SK-N-SH (cell line): Measurements from ENCODE around the gene SLC8A1. TPM values are rescaled to one million over a fixed set of nuclear protein-coding genes. Genes with fewer than 3 reads are reported as not detected.
A peak's percentile ranks its signal among the peaks of the same experiment; 100 is the strongest.

Experiments used
- CTCF ChIA-PET: fragments of 300-600, 350-600 bp; formaldehyde crosslinking; extraction: SDS; loops from one replicate; lab custom pipeline; 2021; lab: Yijun Ruan, JAX
- POLR2A ChIA-PET: fragments of 350-600 bp; sonication (Branson Sonifier 250); formaldehyde crosslinking; extraction: SDS; loops from one replicate; lab custom pipeline; 2020; ENCODE audit warnings: antibody characterized with exemption, inconsistent platforms; lab: Yijun Ruan, JAX
- DNase-seq: peaks from one replicate; pipeline ENCODE4 v3.0.0; 2012
- H2AFZ ChIP-seq: fragments of 200-600 bp; sonication (generic); 2 replicates; pipeline ENCODE4 v1.8.1; 2016; ENCODE audit warnings: antibody characterized with exemption, mild to moderate bottlenecking, low read depth
- H3F3A ChIP-seq: fragments of 200-600 bp; sonication (generic); replicated peaks from 2 replicates; pipeline ENCODE3; 2016; ENCODE audit warnings: antibody characterized with exemption, mild to moderate bottlenecking; ENCODE audit not compliant: insufficient read depth
- H3K27ac ChIP-seq, 2 experiments: fragments of 200-500 bp in 1 of 2; fragments of 200-600 bp in 1 of 2; sonication (Bioruptor generic) in 1 of 2; sonication (generic), shearing (Covaris generic) in 1 of 2; 2 replicates each; pipeline versions ENCODE4 v1.5.1 to v1.6.1; 2014 to 2016; ENCODE audit warnings: low read depth in 2 of 2, inconsistent platforms in 1 of 2, low read length in 1 of 2, mild to moderate bottlenecking in 1 of 2, mixed read lengths in 1 of 2
- H3K27me3 ChIP-seq: fragments of 200-600 bp; sonication (generic), shearing (Covaris generic); 2 replicates; pipeline ENCODE4 v1.6.1; 2016; ENCODE audit warnings: mixed run types; ENCODE audit not compliant: insufficient read depth
- H3K36me3 ChIP-seq, 2 experiments: fragments of 200-500 bp in 1 of 2; fragments of 200-600 bp in 1 of 2; sonication (Bioruptor generic) in 1 of 2; sonication (generic) in 1 of 2; replicated peaks in 1 of 2; 2 replicates each; pipeline versions ENCODE3 to v1.5.1; 2014 to 2016; ENCODE audit warnings: low read length in 1 of 2, mild to moderate bottlenecking in 1 of 2; ENCODE audit not compliant: insufficient read depth in 2 of 2, control insufficient read depth in 1 of 2
- H3K4me1 ChIP-seq, 2 experiments: fragments of 200-500 bp in 1 of 2; fragments of 200-600 bp in 1 of 2; sonication (Bioruptor generic) in 1 of 2; sonication (generic), shearing (Covaris generic) in 1 of 2; 2 replicates each; pipeline versions ENCODE4 v1.5.1 to v1.6.1; 2014 to 2016; ENCODE audit warnings: low read depth in 1 of 2, low read length in 1 of 2, mixed run types in 1 of 2; ENCODE audit not compliant: insufficient read depth in 2 of 2, control insufficient read depth in 1 of 2
- H3K4me2 ChIP-seq: fragments of 200-600 bp; sonication (generic), shearing (Covaris generic); 2 replicates; pipeline ENCODE4 v1.6.1; 2017; ENCODE audit warnings: mixed run types
- H3K4me3 ChIP-seq, 2 experiments: fragments of 200-500 bp in 1 of 2; fragments of 200-600 bp in 1 of 2; sonication (Bioruptor generic) in 1 of 2; sonication (generic), shearing (Covaris generic) in 1 of 2; 2 replicates each; pipeline versions ENCODE4 v1.5.1 to v1.8.1; 2014 to 2016; ENCODE audit warnings: low read depth in 2 of 2, inconsistent platforms in 1 of 2, low read length in 1 of 2, mild to moderate bottlenecking in 1 of 2, mixed read lengths in 1 of 2, moderate library complexity in 1 of 2
- H3K79me2 ChIP-seq: fragments of 200-600 bp; sonication (generic); 2 replicates; pipeline ENCODE4 v1.8.1; 2017; ENCODE audit warnings: mild to moderate bottlenecking; ENCODE audit not compliant: insufficient read depth
- H3K9ac ChIP-seq: fragments of 200-600 bp; sonication (generic); 2 replicates; pipeline ENCODE4 v1.6.1; 2017; ENCODE audit warnings: mixed run types
- H3K9me2 ChIP-seq: fragments of 200-600 bp; sonication (generic); 2 replicates; pipeline ENCODE4 v1.6.1; 2017; ENCODE audit warnings: mixed run types
- H3K9me3 ChIP-seq: fragments of 200-600 bp; sonication (generic); 2 replicates; pipeline ENCODE4 v1.6.1; 2017; ENCODE audit warnings: mixed run types, mild to moderate bottlenecking, moderate library complexity
- H4K20me1 ChIP-seq: fragments of 200-600 bp; sonication (generic); 2 replicates; pipeline ENCODE4 v1.6.1; 2017; ENCODE audit warnings: mild to moderate bottlenecking, mixed run types; ENCODE audit not compliant: insufficient read depth
- EZH2phosphoT487 ChIP-seq: fragments of 200-600 bp; sonication (generic); IDR thresholded peaks from 2 replicates; pipeline ENCODE4 v1.6.1; 2017; ENCODE audit warnings: low read depth, mixed run types, mild to moderate bottlenecking, antibody characterized with exemption, moderate library complexity, borderline replicate concordance
- FOSL2 ChIP-seq: IDR thresholded peaks from 2 replicates; pipeline ENCODE4 v1.4.0; 2012; ENCODE audit warnings: low read depth, mild to moderate bottlenecking, moderate library complexity, borderline replicate concordance
- FOXM1 ChIP-seq: IDR thresholded peaks from 2 replicates; pipeline ENCODE4 v1.4.0; 2012; ENCODE audit warnings: low read depth, mild to moderate bottlenecking
- JUND ChIP-seq: IDR thresholded peaks from 2 replicates; pipeline ENCODE4 v1.4.0; 2012
- MEF2A ChIP-seq: IDR thresholded peaks from 2 replicates; pipeline ENCODE4 v1.4.0; 2012; ENCODE audit warnings: low read depth, borderline replicate concordance
- MXI1 ChIP-seq: IDR thresholded peaks from 2 replicates; pipeline ENCODE4 v1.6.1; 2012; ENCODE audit warnings: mild to moderate bottlenecking, low read depth, low read length, improper control_type of control experiment
- NFIC ChIP-seq: IDR thresholded peaks from 2 replicates; pipeline ENCODE4 v1.4.0; 2012; ENCODE audit warnings: borderline replicate concordance
- POLR2AphosphoS5 ChIP-seq: IDR thresholded peaks from 2 replicates; pipeline ENCODE4 v1.6.1; 2012; ENCODE audit warnings: low read depth, low read length
- TAF1 ChIP-seq: IDR thresholded peaks from 2 replicates; pipeline ENCODE4 v1.6.1; 2012; ENCODE audit warnings: low read depth, mild to moderate bottlenecking, low read length, moderate library complexity, borderline replicate concordance
- TCF12 ChIP-seq: IDR thresholded peaks from 2 replicates; pipeline ENCODE4 v1.4.0; 2012
- WGBS: methylation state at CpG from one replicate; pipeline ENCODE4 v1.1.6; 2017; ENCODE audit warnings: low lambda C conversion rate; 5-methylcytosine and 5-hydroxymethylcytosine counted together
- polyA plus RNA-seq, 3 experiments: library from polyadenylated mRNA; depleted of rRNA; stranded (reverse); fragments of >200 nt; gene quantifications; 2 replicates each; pipeline ENCODE4 v1.2.3, GENCODE V29; 2012
- TF ChIP-seq, protein P1 (sequence below): IDR thresholded peaks from 2 replicates; pipeline ENCODE4 v1.6.1; 2012; ENCODE audit warnings: mild to moderate bottlenecking, low read depth, low read length, moderate library complexity
- TF ChIP-seq, protein P2 (sequence below): IDR thresholded peaks from 2 replicates; pipeline ENCODE4 v1.4.0; 2012; ENCODE audit warnings: low read depth, borderline replicate concordance
- TF ChIP-seq, protein P3 (sequence below): fragments of 200-600 bp; sonication (generic); IDR thresholded peaks from 2 replicates; pipeline ENCODE4 v1.6.1; 2017; ENCODE audit warnings: antibody characterized with exemption, mild to moderate bottlenecking, moderate library complexity

Gene SLC8A1
- polyA plus RNA-seq, 1 of the 3 experiments (the other 2 are of a cell fraction): 3.2 TPM

DNA sequence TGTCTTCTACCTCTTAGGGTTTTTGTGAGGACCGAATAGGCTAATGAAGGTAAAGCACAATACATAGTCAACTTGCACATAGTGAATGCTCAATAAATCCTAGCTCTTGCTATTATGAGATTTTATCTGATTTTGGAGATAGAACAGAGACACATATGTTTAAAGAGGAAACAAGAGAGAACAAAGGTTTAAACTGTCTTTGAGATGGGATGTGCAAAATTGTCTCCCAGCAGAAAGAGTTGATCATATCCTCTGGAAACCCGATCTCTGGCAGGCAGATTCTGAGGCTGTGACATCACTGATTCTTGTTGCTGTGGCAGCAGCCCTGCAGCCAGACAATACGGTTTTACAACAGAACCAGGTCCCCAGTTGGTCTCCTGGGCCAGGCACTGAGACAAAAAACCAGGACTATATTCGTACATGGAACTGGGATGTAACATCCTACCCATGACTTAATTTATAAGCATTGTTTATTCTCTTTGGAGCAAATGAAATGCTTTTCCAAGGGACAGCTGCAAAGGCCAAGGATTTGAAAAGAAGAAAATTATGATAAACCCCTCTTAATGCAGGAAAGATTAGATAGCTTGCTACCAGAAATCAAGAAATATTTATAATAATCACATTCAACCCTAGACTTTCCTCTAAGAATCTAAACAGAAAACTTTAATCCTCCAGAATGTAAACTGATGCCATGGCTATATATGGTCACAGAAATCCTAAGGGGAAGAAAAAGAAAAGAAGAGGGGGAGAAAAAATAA lies 80.2 kb downstream of the SLC8A1 start (continued):
- TF ChIP-seq, protein P1, sequence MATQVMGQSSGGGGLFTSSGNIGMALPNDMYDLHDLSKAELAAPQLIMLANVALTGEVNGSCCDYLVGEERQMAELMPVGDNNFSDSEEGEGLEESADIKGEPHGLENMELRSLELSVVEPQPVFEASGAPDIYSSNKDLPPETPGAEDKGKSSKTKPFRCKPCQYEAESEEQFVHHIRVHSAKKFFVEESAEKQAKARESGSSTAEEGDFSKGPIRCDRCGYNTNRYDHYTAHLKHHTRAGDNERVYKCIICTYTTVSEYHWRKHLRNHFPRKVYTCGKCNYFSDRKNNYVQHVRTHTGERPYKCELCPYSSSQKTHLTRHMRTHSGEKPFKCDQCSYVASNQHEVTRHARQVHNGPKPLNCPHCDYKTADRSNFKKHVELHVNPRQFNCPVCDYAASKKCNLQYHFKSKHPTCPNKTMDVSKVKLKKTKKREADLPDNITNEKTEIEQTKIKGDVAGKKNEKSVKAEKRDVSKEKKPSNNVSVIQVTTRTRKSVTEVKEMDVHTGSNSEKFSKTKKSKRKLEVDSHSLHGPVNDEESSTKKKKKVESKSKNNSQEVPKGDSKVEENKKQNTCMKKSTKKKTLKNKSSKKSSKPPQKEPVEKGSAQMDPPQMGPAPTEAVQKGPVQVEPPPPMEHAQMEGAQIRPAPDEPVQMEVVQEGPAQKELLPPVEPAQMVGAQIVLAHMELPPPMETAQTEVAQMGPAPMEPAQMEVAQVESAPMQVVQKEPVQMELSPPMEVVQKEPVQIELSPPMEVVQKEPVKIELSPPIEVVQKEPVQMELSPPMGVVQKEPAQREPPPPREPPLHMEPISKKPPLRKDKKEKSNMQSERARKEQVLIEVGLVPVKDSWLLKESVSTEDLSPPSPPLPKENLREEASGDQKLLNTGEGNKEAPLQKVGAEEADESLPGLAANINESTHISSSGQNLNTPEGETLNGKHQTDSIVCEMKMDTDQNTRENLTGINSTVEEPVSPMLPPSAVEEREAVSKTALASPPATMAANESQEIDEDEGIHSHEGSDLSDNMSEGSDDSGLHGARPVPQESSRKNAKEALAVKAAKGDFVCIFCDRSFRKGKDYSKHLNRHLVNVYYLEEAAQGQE: no peak
- TF ChIP-seq MEF2A (no peak), MXI1 (no peak)
- TF ChIP-seq, protein P2, sequence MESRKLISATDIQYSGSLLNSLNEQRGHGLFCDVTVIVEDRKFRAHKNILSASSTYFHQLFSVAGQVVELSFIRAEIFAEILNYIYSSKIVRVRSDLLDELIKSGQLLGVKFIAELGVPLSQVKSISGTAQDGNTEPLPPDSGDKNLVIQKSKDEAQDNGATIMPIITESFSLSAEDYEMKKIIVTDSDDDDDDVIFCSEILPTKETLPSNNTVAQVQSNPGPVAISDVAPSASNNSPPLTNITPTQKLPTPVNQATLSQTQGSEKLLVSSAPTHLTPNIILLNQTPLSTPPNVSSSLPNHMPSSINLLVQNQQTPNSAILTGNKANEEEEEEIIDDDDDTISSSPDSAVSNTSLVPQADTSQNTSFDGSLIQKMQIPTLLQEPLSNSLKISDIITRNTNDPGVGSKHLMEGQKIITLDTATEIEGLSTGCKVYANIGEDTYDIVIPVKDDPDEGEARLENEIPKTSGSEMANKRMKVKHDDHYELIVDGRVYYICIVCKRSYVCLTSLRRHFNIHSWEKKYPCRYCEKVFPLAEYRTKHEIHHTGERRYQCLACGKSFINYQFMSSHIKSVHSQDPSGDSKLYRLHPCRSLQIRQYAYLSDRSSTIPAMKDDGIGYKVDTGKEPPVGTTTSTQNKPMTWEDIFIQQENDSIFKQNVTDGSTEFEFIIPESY: no peak
- TF ChIP-seq, protein P3, sequence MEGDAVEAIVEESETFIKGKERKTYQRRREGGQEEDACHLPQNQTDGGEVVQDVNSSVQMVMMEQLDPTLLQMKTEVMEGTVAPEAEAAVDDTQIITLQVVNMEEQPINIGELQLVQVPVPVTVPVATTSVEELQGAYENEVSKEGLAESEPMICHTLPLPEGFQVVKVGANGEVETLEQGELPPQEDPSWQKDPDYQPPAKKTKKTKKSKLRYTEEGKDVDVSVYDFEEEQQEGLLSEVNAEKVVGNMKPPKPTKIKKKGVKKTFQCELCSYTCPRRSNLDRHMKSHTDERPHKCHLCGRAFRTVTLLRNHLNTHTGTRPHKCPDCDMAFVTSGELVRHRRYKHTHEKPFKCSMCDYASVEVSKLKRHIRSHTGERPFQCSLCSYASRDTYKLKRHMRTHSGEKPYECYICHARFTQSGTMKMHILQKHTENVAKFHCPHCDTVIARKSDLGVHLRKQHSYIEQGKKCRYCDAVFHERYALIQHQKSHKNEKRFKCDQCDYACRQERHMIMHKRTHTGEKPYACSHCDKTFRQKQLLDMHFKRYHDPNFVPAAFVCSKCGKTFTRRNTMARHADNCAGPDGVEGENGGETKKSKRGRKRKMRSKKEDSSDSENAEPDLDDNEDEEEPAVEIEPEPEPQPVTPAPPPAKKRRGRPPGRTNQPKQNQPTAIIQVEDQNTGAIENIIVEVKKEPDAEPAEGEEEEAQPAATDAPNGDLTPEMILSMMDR: no peak

DNA sequence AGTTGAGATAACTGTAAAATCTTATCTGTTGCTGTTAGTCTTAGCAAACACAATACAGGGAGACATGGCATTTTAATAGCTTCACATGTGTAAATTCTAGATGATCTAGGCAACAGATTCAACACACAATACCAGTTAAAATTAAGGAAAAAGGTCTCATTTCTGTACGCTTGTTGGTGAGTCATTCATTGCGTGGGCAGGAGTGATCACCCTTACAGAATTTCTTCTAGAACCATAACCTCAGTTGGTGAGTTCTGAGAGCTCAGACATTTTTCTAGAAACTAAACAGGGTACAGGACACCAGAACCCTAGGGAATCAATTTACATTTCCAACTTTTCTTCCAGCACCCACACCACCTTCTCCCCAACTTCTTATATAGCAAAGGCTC lies 81.9 kb downstream of the SLC8A1 start:
- peak overlapping the region in 1 of 2 experiments; percentile 95; a peak in 3 of 4 replicates for H3K27ac ChIP-seq
- no peaks in the 10 kb centered on the region for H3K9me2 ChIP-seq
- no peaks in the 10 kb centered on the region for H3K79me2 ChIP-seq
- no peak overlapping the region for H3K4me2 ChIP-seq
- no peaks in the 10 kb centered on the region for H3K9me3 ChIP-seq
- H4K20me1 ChIP-seq: no peaks in the 10 kb centered on the region
- DNase-seq: no peak
- no peaks in the 10 kb centered on the region for H3K36me3 ChIP-seq
- H3K27me3 ChIP-seq: no peaks in the 10 kb centered on the region
- no peak overlapping the region for H2AFZ ChIP-seq
- H3F3A ChIP-seq: peaks cover 27% of the 10 kb centered on the region
- H3K4me3 ChIP-seq: no peak overlapping the region
- CTCF ChIA-PET: interaction anchor here (1.5 kb wide), 1 partner anchor 37 kb away, joined by 4 read pairs; no protein-coding TSS in a partner anchor
- POLR2A ChIA-PET: no interaction called here
- peaks cover 11 to 35% of the 10 kb centered on the region in 2 experiments for H3K4me1 ChIP-seq
- 69% methylated on average over 2 of the region's 2 CpGs for WGBS
- TF ChIP-seq EZH2phosphoT487 (no peak), TCF12 (peak; percentile 2; the same call in 1 of the 2 replicates), FOXM1 (no peak), FOSL2 (peak; percentile 51; the same call in 1 of the 2 replicates), MXI1 (no peak), NFIC (no peak), TAF1 (no peak), MEF2A (no peak), JUND (peak; percentile 50), POLR2AphosphoS5 (no peak)
- TF ChIP-seq, protein P3: no peak
- H3K9ac ChIP-seq: peak overlapping the region; percentile 71; the same call in 1 of the 2 replicates
